HL-60 (cell line): Measurements from ENCODE around the gene SPA17.

ENCODE experiments used
- CTCF ChIP-seq: IDR thresholded peaks from one replicate; pipeline ENCODE4 v1.5.1; 2011; ENCODE audit warnings: low read length, control low read depth, inconsistent platforms; ENCODE audit not compliant: insufficient read depth
- GABPA ChIP-seq: IDR thresholded peaks from 2 replicates; pipeline ENCODE4 v1.6.1; 2012; ENCODE audit warnings: low read depth
- POLR2AphosphoS5 ChIP-seq: IDR thresholded peaks from 2 replicates; pipeline ENCODE4 v1.6.1; 2012; ENCODE audit warnings: low read depth
- TF ChIP-seq, protein P1 (sequence below): IDR thresholded peaks from 2 replicates; pipeline ENCODE4 v1.6.1; 2012; ENCODE audit warnings: low read depth; ENCODE audit not compliant: insufficient replicate concordance

GRCh38 chr11:124656774-124657630 lies 16.7 kb upstream of the SPA17 start:
- TF ChIP-seq CTCF (no peak), POLR2AphosphoS5 (no peak), GABPA (no peak)
- TF ChIP-seq, protein P1, sequence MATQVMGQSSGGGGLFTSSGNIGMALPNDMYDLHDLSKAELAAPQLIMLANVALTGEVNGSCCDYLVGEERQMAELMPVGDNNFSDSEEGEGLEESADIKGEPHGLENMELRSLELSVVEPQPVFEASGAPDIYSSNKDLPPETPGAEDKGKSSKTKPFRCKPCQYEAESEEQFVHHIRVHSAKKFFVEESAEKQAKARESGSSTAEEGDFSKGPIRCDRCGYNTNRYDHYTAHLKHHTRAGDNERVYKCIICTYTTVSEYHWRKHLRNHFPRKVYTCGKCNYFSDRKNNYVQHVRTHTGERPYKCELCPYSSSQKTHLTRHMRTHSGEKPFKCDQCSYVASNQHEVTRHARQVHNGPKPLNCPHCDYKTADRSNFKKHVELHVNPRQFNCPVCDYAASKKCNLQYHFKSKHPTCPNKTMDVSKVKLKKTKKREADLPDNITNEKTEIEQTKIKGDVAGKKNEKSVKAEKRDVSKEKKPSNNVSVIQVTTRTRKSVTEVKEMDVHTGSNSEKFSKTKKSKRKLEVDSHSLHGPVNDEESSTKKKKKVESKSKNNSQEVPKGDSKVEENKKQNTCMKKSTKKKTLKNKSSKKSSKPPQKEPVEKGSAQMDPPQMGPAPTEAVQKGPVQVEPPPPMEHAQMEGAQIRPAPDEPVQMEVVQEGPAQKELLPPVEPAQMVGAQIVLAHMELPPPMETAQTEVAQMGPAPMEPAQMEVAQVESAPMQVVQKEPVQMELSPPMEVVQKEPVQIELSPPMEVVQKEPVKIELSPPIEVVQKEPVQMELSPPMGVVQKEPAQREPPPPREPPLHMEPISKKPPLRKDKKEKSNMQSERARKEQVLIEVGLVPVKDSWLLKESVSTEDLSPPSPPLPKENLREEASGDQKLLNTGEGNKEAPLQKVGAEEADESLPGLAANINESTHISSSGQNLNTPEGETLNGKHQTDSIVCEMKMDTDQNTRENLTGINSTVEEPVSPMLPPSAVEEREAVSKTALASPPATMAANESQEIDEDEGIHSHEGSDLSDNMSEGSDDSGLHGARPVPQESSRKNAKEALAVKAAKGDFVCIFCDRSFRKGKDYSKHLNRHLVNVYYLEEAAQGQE = no peak
